Skeletal muscle satellite cell (primary cell): ENCODE results near the gene ZBTB8A.
"Not testable (repeated sequence)": the region's sequence is repeated elsewhere in the genome, so short reads cannot be mapped to it uniquely, and the experiment has no call there.

Experiments used
- H3K27me3 ChIP-seq: 2 replicates; pipeline ENCODE4 v1.7.0; 2013; ENCODE audit warnings: low read length; ENCODE audit not compliant: control insufficient read depth, insufficient read depth
- H3K36me3 ChIP-seq: 2 replicates; pipeline ENCODE4 v1.7.0; 2013; ENCODE audit warnings: mild to moderate bottlenecking, control low read depth, low read length; ENCODE audit not compliant: insufficient read depth
- H3K4me1 ChIP-seq: 2 replicates; pipeline ENCODE4 v1.7.0; 2013; ENCODE audit warnings: low read length; ENCODE audit not compliant: control insufficient read depth, insufficient read depth
- H3K4me2 ChIP-seq: 2 replicates; pipeline ENCODE4 v1.7.0; 2013; ENCODE audit warnings: mild to moderate bottlenecking, low read length
- H3K4me3 ChIP-seq: 2 replicates; pipeline ENCODE4 v1.7.0; 2013; ENCODE audit warnings: low read length
- H3K9ac ChIP-seq: 2 replicates; pipeline ENCODE4 v1.7.0; 2013; ENCODE audit warnings: mild to moderate bottlenecking, low read depth, low read length, moderate library complexity
- H3K9me3 ChIP-seq: replicated peaks from 2 replicates; pipeline ENCODE4 v1.7.0; 2013; ENCODE audit warnings: mild to moderate bottlenecking, control low read depth, low read length

The ZBTB8A gene

DNA sequence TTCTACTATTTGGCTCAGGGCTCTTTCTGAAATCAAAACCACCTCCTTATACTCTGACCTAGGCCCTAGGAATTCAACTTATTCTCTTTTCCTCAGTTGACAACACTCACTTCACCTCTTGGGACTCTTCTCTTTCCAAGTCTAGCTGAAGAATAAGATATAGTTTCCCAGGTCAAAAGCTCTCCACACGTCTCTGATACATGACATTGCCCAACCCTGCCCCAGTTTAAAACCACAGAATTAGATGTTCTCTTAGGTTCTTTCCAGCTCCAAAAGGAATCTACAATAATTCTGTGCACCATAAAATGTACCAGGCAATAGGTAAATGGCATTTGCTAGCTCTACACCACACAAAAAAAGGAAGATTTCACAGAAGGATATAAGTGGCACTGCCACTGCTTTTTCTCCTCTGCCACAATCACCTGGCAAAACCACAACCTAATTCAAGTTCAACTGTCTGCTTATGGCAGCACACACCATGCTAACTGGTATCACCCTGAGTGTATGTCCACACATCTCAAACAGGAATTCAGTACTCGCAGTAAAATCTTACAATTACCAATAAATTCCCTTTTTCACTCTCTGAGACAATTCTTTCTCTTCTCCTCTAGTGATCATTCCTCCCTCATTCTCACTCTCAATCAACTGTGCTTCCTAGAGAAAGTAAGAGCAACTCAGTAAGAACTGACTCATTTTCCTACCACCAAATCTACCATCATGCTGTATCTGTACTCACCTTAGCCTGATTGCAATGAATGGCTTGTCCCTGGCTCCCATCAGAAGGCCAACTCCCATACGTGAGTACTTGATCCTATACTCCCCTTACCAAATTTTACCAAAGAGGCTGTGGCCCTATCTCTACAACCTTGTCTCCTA lies 83.8 kb downstream of the ZBTB8A start:
- Histone ChIP-seq H3K4me1 (no peaks in the 10 kb centered on the region), H3K4me2 (no peak overlapping the region), H3K9me3 (no peaks in the 10 kb centered on the region), H3K36me3 (peaks cover 25% of the 10 kb centered on the region), H3K27me3 (no peaks in the 10 kb centered on the region), H3K4me3 (no peak overlapping the region), H3K9ac (no peak overlapping the region)

- Histone ChIP-seq H3K9ac (no peak overlapping the region), H3K9me3 (no peaks in the 10 kb centered on the region), H3K27me3 (no peaks in the 10 kb centered on the region), H3K36me3 (peaks cover 29% of the 10 kb centered on the region), H3K4me1 (no peaks in the 10 kb centered on the region), H3K4me2 (no peak overlapping the region), H3K4me3 (no peak overlapping the region)
Measured at GRCh38 chr1:32623775-32624174, 84.5 kb downstream of the ZBTB8A start.

- peaks cover 24% of the 10 kb centered on the region for H3K36me3 ChIP-seq
- H3K4me3 ChIP-seq: no peak overlapping the region
- no peak overlapping the region for H3K9ac ChIP-seq
- H3K4me2 ChIP-seq: no peak overlapping the region
- no peaks in the 10 kb centered on the region for H3K27me3 ChIP-seq
- no peaks in the 10 kb centered on the region for H3K4me1 ChIP-seq
- H3K9me3 ChIP-seq: no peaks in the 10 kb centered on the region
Measured at GRCh38 chr1:32626176-32626575, 86.9 kb downstream of the ZBTB8A start.

DNA sequence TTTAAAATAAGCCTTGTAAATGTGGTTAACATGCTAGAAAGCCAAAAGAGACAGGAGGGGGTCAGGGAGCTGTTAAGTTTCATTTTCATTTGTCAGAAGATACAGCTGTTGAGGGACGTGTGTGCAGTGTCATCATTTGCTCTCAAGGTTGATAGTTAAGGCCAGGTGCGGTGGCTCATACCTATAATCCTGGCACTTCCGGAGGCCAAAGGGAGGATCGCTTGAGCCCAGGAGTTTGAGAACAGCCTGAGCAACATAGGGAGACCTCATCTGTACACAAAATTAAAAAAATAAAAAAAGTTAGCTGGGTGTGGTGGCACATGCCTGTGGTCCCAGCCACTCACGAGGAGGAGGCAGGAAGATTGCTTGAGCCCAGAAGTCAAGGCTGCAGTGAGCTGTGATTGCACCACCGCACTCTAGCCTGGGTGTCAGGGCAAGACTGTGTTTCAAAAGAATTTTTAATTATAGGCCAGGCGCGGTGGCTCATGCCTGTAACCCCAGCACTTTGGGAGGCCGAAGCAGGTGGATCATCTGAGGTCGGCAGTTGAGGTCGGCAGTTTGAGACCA lies 88.5 kb downstream of the ZBTB8A start:
- H3K4me1 ChIP-seq: no peaks in the 10 kb centered on the region
- H3K9me3 ChIP-seq: no peaks in the 10 kb centered on the region
- H3K27me3 ChIP-seq: no peaks in the 10 kb centered on the region
- H3K4me3 ChIP-seq: no peak overlapping the region
- no peak overlapping the region for H3K9ac ChIP-seq
- H3K4me2 ChIP-seq: no peak overlapping the region
- H3K36me3 ChIP-seq: peaks cover 34% of the 10 kb centered on the region

DNA sequence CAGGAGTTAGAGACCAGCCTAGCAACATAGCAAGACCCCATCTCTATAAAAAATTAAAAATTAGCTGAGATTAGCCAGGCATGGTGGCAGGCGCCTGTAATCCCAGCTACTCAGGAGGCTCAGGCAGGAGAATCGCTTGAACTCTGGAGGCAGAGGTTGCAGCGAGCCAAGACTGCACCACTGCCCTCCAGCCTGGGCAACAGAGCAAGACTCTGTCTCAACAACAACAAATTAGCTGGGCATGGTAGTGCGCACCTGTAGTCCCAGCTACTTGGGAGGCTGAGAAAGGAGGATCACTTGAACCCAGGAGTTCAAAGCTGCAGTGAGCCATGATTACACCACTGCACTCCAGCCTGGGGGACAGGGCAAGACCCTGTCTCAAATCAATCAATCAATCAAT lies 90.9 kb downstream of the ZBTB8A start:
- H3K4me2 ChIP-seq, H3K4me3 ChIP-seq, H3K9me3 ChIP-seq, H3K4me1 ChIP-seq, H3K27me3 ChIP-seq, H3K9ac ChIP-seq: not testable (repeated sequence)
- H3K36me3 ChIP-seq: peaks cover 40% of the 10 kb centered on the region

- H3K4me2 ChIP-seq: no peak overlapping the region
- no peak overlapping the region for H3K9ac ChIP-seq
- peaks cover 29% of the 10 kb centered on the region for H3K36me3 ChIP-seq
- H3K4me3 ChIP-seq: no peak overlapping the region
- H3K27me3 ChIP-seq: no peaks in the 10 kb centered on the region
- H3K9me3 ChIP-seq: no peaks in the 10 kb centered on the region
- H3K4me1 ChIP-seq: peaks cover 11% of the 10 kb centered on the region
Measured at GRCh38 chr1:32632829-32633228, 93.6 kb downstream of the ZBTB8A start.

DNA sequence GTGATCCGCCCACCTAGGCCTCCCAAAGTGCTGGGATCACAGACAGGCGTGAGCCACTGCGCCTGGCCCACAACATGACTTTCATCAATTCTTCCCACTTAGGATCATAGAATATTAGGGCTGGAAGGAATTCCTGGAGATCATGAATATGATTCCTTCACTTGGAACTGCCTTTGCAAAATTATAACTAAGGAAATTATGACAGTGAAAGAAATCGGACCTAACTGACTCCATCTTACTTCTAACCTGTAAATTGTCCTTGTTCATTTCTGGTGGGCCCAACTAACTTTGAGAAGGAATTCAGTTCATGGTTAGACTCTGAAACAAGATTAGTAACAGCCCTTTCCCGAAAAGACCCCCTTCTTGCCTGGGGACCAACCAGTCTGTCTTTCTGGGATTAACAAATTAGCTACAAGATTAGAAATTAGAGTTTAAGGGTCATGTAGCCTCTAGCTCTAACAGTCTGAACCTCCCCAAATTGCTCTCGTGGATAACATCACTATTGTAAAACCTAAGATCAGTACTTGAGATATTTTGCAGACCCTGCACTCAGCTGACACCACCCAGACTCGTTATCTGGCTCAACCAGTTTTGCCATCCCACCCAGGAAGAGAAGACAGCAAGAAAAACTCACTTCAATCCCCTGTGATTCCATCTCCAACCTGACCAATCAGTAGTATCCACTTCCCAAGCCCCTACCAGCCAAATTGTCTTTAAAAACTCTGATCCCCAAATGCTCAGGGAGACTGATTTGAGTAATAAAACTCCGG lies 96.5 kb downstream of the ZBTB8A start:
- Histone ChIP-seq H3K36me3 (peaks cover 19% of the 10 kb centered on the region), H3K4me3 (no peak overlapping the region), H3K4me1 (peaks cover 21% of the 10 kb centered on the region), H3K4me2 (no peak overlapping the region), H3K9ac (no peak overlapping the region), H3K9me3 (no peaks in the 10 kb centered on the region), H3K27me3 (no peaks in the 10 kb centered on the region)

DNA sequence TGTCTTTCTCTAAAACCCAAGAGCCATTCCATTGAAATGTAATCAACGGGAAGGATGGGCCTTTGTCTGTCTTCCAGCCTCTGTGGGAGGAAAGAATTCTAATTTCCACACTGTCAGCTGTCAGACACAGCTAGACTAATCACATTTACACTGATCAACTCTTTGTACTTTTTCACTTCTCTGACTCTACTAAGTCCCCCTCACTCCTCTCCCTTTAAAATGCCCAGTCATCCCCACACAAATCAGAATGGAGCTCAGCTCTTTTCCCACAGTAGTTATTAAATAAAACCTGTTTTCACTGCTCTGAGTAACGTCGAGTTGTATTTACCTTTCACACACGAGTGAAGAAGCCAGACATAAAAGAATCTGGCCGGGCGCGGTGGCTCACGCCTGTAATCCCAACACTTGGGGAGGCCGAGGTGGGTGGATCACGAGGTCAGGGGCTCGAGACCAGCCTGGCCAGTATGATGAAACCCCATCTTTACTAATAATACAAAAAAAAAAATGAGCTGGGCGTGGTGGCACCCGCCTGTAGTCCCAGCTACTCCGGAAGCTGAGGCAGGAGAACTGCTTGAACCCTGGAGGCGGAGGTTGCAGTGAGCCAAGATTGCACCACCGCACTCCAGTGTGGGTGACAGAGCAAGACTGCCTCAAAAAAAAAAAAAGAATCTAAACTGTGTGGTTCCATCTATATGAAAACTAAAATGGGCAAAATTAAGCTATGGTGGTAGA lies 97.9 kb downstream of the ZBTB8A start:
- no peaks in the 10 kb centered on the region for H3K27me3 ChIP-seq
- H3K9me3 ChIP-seq: no peaks in the 10 kb centered on the region
- peaks cover 15% of the 10 kb centered on the region for H3K36me3 ChIP-seq
- peak overlapping the region; percentile 42 for H3K4me2 ChIP-seq
- no peak overlapping the region for H3K4me3 ChIP-seq
- H3K9ac ChIP-seq: peak overlapping the region; percentile 33
- peaks cover 21% of the 10 kb centered on the region for H3K4me1 ChIP-seq

DNA sequence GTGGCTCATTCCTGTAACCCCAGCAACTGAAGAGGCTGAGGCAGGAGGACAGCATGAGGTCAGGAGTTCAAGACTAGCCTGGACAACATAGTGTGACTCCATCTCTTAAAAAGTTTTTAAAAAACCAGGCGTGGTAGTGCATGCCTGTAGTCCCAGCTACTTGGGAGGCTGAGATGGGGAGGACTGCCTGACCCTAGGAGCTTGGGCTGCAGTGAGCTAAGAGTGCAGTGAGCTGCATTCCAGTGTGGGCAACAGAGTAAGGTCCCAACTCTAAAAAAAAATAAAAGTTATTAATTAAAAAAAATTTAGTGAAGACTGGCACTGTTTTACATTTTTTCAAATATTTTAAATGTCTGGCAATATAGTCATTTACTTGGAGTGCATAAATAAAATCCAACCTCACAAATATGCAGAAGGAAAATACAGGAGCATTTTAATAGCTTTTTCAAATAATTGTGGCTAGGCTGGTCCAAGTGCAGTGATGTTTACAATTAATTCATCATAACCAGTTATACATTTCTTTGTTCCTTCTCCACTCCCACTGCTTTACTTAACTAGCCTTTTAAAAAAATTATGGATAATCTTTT lies 100.4 kb downstream of the ZBTB8A start:
- no peaks in the 10 kb centered on the region for H3K27me3 ChIP-seq
- H3K4me3 ChIP-seq: no peak overlapping the region
- no peak overlapping the region for H3K4me2 ChIP-seq
- H3K4me1 ChIP-seq: peaks cover 21% of the 10 kb centered on the region
- no peaks in the 10 kb centered on the region for H3K9me3 ChIP-seq
- no peak overlapping the region for H3K9ac ChIP-seq
- no peaks in the 10 kb centered on the region for H3K36me3 ChIP-seq

DNA sequence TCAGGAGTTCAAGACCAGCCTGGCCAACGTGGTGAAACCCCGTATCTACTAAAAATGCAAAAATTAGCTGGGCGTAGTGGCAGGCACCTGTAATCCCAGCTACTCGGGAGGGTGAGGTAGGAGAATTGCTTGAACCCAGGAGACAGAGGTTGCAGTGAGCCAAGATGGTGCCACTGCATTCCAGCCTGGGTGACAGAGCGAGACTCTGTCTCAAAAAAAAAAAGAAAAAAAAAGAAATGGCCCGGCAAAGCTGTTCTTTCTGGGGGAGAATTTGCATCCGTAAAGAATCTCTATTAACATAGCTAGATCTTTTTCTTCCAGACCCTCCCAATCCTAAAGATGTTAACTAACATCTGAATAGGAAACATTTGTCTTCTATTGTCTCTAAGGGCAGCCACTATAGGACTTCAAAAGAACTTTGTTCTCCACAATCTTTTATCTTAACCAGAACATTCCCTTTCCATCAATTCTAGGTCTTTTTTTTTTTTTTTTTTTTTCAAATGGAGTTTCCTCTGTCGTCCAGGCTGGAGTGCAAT lies 103.1 kb downstream of the ZBTB8A start:
- not testable (repeated sequence) for H3K27me3 ChIP-seq, H3K9me3 ChIP-seq, H3K36me3 ChIP-seq, H3K4me2 ChIP-seq, H3K9ac ChIP-seq, H3K4me3 ChIP-seq
- H3K4me1 ChIP-seq: peaks cover 15% of the 10 kb centered on the region

- no peak overlapping the region for H3K4me3 ChIP-seq
- no peaks in the 10 kb centered on the region for H3K9me3 ChIP-seq
- H3K4me2 ChIP-seq: no peak overlapping the region
- peaks cover 16% of the 10 kb centered on the region for H3K4me1 ChIP-seq
- no peaks in the 10 kb centered on the region for H3K27me3 ChIP-seq
- no peak overlapping the region for H3K9ac ChIP-seq
- peaks cover 9% of the 10 kb centered on the region for H3K36me3 ChIP-seq
Measured at GRCh38 chr1:32644426-32644825, 105.2 kb downstream of the ZBTB8A start.
